PFSK-1 (cell line): ENCODE measurements around the gene ECD.

ENCODE experiments used
- TAF1 ChIP-seq: IDR thresholded peaks from 2 replicates; pipeline ENCODE4 v1.6.1; 2012; ENCODE audit warnings: low read length, control low read depth, borderline replicate concordance; ENCODE audit not compliant: insufficient read depth
- TF ChIP-seq, protein P1 (sequence below), 2 experiments: IDR thresholded peaks; 2 replicates each; pipeline versions ENCODE4 v1.6.1 to v1.8.0; 2011 to 2012; ENCODE audit warnings: low read depth in 2 of 2, low read length in 2 of 2, control low read depth in 1 of 2, inconsistent platforms in 1 of 2, mild to moderate bottlenecking in 1 of 2, moderate library complexity in 1 of 2; ENCODE audit not compliant: insufficient read depth in 1 of 2

DNA sequence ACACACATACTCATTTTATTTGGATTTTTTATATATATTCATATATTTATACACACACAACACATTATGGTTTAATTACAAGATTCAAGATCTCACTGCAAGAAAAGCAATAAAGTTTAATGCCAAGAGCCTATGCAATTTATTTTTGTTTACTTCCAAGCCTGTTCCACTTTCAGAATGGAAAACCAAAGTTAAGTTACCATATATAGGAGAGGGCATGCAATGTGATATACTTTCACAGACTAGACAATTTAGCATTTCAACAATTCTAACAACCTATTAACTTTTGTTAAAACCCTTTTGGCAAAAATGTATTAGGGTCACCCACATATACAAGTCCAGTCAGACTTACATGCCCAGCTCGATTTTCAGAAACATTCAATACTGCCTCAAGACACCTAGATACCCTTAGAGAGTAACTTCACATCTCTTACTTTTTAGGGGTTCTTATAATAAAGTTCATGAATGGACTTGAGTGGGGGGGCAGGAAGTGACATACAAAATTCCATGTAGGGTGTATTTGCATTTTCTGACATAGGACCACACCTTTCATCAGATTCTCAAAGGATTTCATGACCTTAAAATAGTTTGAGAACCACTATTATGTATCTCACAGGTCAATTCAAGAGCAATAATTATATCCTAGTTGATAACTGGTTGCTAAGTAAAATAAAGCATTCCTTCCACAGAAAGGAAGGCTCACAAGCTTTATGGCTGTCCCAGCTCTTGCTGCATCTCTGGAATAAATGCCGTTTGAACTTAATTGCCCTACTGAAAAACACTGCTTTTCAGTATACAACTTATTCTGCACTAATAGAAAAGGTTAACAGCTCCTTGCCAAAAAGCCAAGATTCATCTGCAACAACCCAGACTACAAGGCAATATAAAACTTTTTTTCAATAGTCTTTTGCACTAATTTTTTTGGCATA is 73.6 kb downstream of the ECD start:
- TF ChIP-seq, protein P1, sequence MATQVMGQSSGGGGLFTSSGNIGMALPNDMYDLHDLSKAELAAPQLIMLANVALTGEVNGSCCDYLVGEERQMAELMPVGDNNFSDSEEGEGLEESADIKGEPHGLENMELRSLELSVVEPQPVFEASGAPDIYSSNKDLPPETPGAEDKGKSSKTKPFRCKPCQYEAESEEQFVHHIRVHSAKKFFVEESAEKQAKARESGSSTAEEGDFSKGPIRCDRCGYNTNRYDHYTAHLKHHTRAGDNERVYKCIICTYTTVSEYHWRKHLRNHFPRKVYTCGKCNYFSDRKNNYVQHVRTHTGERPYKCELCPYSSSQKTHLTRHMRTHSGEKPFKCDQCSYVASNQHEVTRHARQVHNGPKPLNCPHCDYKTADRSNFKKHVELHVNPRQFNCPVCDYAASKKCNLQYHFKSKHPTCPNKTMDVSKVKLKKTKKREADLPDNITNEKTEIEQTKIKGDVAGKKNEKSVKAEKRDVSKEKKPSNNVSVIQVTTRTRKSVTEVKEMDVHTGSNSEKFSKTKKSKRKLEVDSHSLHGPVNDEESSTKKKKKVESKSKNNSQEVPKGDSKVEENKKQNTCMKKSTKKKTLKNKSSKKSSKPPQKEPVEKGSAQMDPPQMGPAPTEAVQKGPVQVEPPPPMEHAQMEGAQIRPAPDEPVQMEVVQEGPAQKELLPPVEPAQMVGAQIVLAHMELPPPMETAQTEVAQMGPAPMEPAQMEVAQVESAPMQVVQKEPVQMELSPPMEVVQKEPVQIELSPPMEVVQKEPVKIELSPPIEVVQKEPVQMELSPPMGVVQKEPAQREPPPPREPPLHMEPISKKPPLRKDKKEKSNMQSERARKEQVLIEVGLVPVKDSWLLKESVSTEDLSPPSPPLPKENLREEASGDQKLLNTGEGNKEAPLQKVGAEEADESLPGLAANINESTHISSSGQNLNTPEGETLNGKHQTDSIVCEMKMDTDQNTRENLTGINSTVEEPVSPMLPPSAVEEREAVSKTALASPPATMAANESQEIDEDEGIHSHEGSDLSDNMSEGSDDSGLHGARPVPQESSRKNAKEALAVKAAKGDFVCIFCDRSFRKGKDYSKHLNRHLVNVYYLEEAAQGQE (IDR thresholded peaks at IDR 0.05; ENCODE audit: insufficient read depth in 1 of 2, low read depth in 2 of 2, low read length in 2 of 2), result no peak
- TF ChIP-seq TAF1, result no peak
